NCI-H1930 (cell line): ENCODE results near the gene TNFSF11.
"Not testable (repeated sequence)": the region's sequence is repeated elsewhere in the genome, so short reads cannot be mapped to it uniquely, and the experiment has no call there.

Experiments used
- DNase-seq, 2 experiments: peaks; one replicate each; lab custom pipeline; 2025; lab: John Stamatoyannopoulos, UW

The TNFSF11 gene

DNA sequence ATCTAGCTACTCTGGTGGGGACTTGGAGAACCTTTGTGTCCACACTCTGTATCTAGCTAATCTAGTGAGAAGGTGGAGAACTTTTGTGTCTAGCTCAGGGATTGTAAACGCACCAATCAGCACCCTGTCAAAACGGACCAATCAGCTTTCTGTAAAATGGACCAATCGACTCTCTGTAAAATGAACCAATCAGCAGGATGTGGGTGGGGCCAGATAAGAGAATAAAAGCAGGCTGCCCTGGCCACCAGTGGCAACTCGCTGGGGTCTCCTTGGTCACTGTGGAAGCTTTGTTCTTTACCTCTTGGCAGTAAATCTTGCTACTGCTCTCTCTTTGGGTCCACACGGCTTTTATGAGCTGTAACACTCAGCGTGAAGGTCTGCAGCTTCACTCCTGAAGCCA, 13.6 kb upstream of the TNFSF11 start:
- not testable (repeated sequence) for DNase-seq

DNA sequence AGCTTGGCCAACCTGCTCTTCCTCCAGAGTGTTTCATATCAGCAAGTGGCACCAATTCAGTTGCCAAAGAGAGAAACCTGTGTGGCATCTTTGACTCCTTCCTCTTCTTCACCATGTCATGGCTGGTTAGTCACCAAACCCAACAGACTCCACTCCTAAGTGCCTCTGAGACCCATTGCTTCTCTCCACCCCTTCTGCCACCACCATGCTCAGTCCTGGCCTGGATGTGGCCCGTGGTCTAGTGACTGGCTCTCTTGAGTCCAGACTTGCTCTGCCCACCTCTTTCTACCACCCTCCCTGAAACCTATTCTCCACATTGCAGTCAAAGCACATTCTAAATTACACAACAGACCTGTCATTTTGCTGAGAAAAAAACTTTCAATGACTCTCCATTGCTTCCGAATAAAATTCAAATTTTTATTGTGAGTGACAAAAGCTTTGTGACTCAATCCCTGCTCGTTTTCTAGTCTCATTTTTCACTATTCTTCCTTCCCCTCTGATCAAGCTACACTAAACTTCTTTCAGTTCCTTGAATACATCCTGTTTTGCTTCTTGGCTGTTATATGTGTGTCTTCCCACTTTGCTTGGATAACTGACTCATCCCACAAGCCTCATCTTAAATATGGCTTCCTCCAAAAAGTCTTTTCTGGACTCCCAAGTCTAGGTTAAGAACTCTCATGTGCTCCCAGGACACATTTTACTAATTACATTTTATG, 12.0 kb upstream of the TNFSF11 start:
- DNase-seq, result no peak

DNA sequence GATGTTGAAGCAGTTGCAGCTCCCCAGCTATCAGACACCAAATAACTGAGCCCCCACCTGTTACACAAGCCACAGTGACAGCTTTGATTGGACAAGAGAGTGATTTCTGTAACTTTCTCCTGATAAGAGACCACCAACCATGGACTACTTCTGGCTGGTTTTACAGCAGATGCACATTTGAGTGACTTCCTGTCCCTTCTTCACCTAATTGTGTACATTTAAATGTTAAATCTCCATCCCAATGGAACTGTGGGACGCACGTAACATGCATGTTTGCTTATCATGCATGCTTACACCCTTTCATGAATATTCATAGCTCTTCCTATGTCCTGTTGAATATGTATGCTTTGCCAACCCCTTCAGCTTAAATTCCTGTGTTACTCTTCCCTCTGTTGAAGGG, 6.0 kb upstream of the TNFSF11 start:
- no peak for DNase-seq

GRCh38 chr13:42569576-42570344, 4.2 kb upstream of the TNFSF11 start:
- no peak for DNase-seq

- DNase-seq, result no peak
Measured at GRCh38 chr13:42571895-42572294, 2.1 kb upstream of the TNFSF11 start.

- no peak for DNase-seq
Measured at GRCh38 chr13:42574435-42575311, 721 bp downstream of the TNFSF11 start.

DNA sequence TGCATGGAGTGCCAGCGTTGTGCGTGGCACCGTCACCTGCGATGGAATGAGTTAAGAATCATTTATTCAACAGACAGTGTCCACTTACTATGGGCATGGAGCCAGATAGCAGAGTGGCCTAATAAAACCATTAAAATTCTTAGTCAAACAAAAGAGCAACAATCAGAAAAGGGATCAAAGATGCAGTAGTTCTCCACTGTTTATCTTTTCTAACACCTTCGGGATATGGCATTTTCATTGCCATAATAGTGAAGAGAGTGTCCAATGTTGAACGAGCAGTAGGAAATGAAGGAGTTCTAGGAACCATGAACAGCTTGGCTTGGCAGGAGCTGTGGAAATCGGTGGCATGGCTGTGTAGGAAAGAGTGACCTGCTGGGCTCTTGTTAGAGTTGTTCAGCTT, 2.0 kb downstream of the TNFSF11 start:
- DNase-seq, result no peak

DNA sequence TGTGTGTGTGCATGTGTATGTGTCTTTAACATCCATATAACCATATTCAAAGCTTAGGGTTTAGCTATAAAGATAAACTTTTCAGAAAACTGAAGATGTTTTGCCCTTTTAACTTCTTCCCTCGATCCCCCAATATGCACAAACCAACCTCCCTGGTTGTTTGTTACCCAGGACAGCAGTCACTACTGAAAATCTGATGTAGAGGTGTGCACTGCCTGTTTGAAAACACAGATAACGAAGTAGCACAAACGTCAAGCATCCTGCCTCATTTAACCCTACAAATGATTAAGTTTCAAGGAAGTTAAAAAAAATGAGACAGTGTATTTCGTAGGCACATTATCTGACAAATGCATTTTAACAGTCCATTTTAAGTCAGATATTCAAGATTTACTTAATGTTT, 3.6 kb downstream of the TNFSF11 start:
- no peak for DNase-seq

- DNase-seq, result no peak
Measured at GRCh38 chr13:42580644-42581043, 6.7 kb downstream of the TNFSF11 start.

DNA sequence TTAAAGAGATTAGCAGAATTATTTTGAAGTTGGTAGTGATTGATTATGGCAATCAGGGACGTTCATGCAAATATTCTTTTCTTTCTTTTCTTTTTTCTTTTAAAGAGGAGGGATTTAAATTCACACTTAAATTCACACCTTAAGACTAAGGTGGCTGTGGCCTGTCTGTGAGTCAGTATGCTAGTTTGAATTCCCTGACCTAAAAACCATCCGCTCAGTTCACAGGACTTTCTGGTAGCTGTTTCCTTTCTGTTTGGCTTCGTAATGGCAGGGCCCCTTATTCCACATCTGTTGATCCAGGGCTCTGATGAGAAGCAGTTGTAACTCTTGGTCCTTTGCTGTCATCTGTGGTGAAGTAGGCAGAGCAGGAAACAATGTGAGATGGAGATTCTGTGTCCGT, 7.5 kb downstream of the TNFSF11 start:
- DNase-seq, result no peak

DNA sequence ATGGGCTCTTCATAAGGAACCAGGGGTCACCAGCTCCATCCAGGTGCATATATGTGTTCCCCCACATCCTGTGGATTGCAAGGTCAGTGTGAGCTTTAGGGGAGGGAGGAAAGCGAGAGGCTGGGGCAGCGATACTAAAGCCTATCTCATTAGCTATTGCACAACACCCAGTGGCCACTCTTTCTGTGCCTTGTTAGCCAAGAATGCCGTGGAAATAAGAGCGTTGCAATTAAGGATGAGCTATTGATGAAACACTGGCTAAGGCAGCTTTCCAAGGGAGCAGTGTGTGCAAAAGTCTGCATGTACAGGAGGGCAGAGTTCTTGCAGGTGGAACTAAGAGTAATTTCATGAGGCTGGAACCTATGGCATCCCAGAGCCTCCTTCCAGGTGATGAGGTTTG, 17.6 kb downstream of the TNFSF11 start:
- no peak for DNase-seq

- DNase-seq, result no peak
Measured at GRCh38 chr13:42592915-42593900, 19.3 kb downstream of the TNFSF11 start.

DNA sequence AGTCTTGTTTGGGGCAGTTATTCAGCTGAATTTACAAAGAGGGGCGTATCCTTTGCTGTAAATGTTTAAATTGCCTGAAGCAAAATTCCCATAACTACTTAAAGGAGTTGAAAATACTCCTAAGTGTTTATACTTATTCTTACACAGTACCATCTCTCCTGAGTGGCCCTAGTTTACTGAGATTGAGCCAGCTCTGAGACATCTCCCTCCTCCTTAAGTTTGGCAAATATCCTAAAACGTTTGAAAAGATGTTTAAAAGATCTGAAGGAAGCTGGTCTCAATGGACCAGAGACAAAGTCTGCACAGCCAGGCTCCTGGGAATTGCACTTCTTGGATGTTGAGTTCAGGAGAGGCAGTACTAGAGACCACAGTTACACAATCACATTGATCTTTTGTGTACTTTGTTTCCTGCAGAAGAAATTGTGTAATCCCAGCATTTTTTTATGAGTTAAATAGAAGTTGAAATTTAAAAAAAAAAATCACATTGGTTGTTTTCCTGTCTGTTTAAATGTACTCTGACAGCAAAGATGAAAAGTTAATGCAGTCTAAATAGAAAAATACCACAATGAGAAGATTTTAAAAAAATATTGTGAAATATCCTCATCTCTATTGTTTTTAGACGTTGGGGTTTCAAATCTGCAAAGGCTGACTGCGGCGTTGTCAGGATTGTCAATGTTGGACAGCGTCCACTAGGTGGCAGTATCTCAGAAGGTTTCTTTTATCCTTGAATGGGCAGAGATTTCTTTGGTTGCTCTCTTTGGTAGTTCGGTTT, 20.7 kb downstream of the TNFSF11 start:
- DNase-seq, result peak; percentile 34 to 73

- DNase-seq, result no peak
Measured at GRCh38 chr13:42595253-42595571, 21.3 kb downstream of the TNFSF11 start.

- DNase-seq, result no peak
Measured at GRCh38 chr13:42597505-42597904, 23.6 kb downstream of the TNFSF11 start.

DNA sequence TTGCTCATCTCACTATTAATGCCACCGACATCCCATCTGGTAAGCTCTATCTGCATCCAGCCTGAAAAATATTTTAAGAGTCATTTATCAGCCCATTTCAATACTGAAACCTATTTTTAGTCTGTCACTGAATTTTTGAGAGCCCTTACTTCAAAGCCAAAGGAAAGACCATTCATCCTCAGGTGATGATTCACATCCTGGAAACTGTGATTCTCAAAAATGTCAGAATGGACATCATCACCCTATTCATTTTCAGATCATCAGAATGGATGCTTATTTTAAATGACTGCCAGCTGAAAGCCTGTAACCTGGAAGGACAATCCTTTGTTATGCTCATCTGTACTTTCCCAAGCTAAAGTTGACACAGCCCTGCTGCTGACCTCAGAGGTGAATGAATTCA, 27.0 kb downstream of the TNFSF11 start:
- no peak for DNase-seq

- no peak for DNase-seq
Measured at GRCh38 chr13:42602906-42603305, 29.0 kb downstream of the TNFSF11 start.

DNA sequence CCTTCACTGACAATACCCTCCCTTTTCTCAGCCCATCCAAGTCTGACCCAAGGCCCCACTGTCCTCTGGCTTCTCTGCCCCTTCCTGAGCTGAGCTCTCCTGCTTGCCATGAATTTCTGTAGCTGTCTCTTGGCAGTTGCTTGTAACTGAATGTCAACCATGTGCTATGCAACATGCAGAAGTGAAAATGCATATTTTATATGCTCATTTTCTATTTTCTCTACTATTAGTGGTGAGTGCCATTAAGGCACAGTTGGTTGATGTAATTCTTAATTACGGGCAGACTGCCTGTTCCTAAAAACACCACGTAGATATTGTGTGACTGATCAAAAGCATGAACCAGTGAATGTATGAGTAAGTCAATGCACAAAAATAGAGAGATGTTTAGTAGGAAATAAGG, 29.6 kb downstream of the TNFSF11 start:
- DNase-seq, result no peak

DNA sequence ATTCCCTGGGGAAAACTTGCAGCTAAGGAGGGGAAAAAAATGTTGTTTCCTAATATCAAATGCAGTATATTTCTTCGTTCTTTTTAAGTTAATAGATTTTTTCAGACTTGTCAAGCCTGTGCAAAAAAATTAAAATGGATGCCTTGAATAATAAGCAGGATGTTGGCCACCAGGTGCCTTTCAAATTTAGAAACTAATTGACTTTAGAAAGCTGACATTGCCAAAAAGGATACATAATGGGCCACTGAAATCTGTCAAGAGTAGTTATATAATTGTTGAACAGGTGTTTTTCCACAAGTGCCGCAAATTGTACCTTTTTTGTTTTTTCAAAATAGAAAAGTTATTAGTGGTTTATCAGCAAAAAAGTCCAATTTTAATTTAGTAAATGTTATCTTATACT, 33.6 kb downstream of the TNFSF11 start:
- DNase-seq, result no peak

DNA sequence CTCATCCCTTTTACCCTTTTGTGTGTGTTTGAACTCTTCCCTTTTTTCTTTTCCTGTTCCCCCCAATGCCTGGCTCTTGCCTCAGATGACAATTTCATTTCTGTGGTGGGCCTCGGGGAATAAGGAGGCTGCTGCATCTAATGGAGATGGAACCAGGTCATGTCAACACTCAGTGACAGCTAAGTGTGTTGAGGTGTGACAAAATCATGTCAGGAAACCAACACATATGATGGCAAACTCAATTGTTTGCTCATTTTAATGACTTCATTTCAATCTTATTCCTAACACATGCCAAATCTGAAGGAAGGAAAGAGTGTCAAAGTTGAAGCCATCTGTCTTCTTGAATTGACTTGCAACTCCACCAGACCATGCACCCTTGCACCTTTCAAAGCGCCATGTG, 36.7 kb downstream of the TNFSF11 start:
- DNase-seq, result no peak
